SJSA1 (cell line): ENCODE data around the gene TMEM250. TPM values are rescaled to one million over a fixed set of nuclear protein-coding genes. Genes with fewer than 3 reads are reported as not detected.

Source experiments
- DNase-seq, 2 experiments: peaks; one replicate each; pipeline ENCODE4 v3.0.0-alpha.2; 2015 to 2020; ENCODE audit warnings: low spot score in 2 of 2, low read depth in 1 of 2
- H3K27ac ChIP-seq: fragments of 250-450 bp; sonication (Bioruptor Pico); 2 replicates; pipeline ENCODE4 v1.5.1; 2020; ENCODE audit warnings: mild to moderate bottlenecking, moderate library complexity
- H3K27me3 ChIP-seq: fragments of 250-450 bp; sonication (Bioruptor Pico); replicated peaks from 2 replicates; pipeline ENCODE4 v1.5.1; 2020; ENCODE audit warnings: mild to moderate bottlenecking, moderate library complexity
- H3K36me3 ChIP-seq: fragments of 250-450 bp; sonication (Bioruptor Pico); 2 replicates; pipeline ENCODE4 v1.5.1; 2020; ENCODE audit warnings: mild to moderate bottlenecking
- H3K4me1 ChIP-seq: fragments of 250-450 bp; sonication (Bioruptor Pico); replicated peaks from 2 replicates; pipeline ENCODE4 v1.6.1; 2021; ENCODE audit warnings: mild to moderate bottlenecking
- H3K4me3 ChIP-seq: fragments of 250-450 bp; sonication (Bioruptor Pico); 2 replicates; pipeline ENCODE4 v1.5.1; 2020; ENCODE audit warnings: mild to moderate bottlenecking
- H3K9me3 ChIP-seq: fragments of 250-450 bp; sonication (Bioruptor Pico); replicated peaks from 2 replicates; pipeline ENCODE4 v1.5.1; 2020; ENCODE audit warnings: mild to moderate bottlenecking
- total RNA-seq: library from RNA; depleted of rRNA; stranded (reverse); fragments of >200 nt; shearing (Covaris generic); gene quantifications from 2 replicates; pipeline ENCODE4 v1.2.3, GENCODE V29; 2014; rRNA removed

Gene TMEM250
- total RNA-seq, 1 experiment from 2014 or later = 27.8 TPM

GRCh38 chr9:136078498-136079011 lies 40.1 kb downstream of the TMEM250 start:
- Histone ChIP-seq H3K4me1 (no peaks in the 10 kb centered on the region), H3K9me3 (no peaks in the 10 kb centered on the region)

GRCh38 chr9:136078024-136078423 lies 40.7 kb downstream of the TMEM250 start:
- no peaks in the 10 kb centered on the region for H3K4me1 ChIP-seq
- H3K9me3 ChIP-seq = no peaks in the 10 kb centered on the region

More at GRCh38 chr9:136078498-136079011, 40.1 kb downstream of the TMEM250 start:
- H3K4me3 ChIP-seq = no peak overlapping the region
- H3K36me3 ChIP-seq = peaks cover 5% of the 10 kb centered on the region; the same call in 1 of the 2 replicates
- no peak for DNase-seq
- no peaks in the 10 kb centered on the region for H3K27me3 ChIP-seq
- no peak overlapping the region for H3K27ac ChIP-seq

GRCh38 chr9:136077491-136077890 lies 41.2 kb downstream of the TMEM250 start:
- Histone ChIP-seq H3K27ac (no peak overlapping the region), H3K4me3 (no peak overlapping the region), H3K4me1 (no peaks in the 10 kb centered on the region), H3K27me3 (no peaks in the 10 kb centered on the region), H3K36me3 (peaks cover 5% of the 10 kb centered on the region; the same call in 1 of the 2 replicates), H3K9me3 (no peaks in the 10 kb centered on the region)
- DNase-seq = no peak

More at GRCh38 chr9:136078024-136078423, 40.7 kb downstream of the TMEM250 start:
- Histone ChIP-seq H3K4me3 (no peak overlapping the region), H3K36me3 (peaks cover 5% of the 10 kb centered on the region; the same call in 1 of the 2 replicates), H3K27me3 (no peaks in the 10 kb centered on the region), H3K27ac (no peak overlapping the region)
- no peak for DNase-seq

GRCh38 chr9:136075881-136076678 lies 42.6 kb downstream of the TMEM250 start:
- no peak for DNase-seq
- Histone ChIP-seq H3K27ac (no peak overlapping the region), H3K9me3 (no peaks in the 10 kb centered on the region), H3K36me3 (peaks cover 5% of the 10 kb centered on the region; the same call in 1 of the 2 replicates), H3K4me1 (no peaks in the 10 kb centered on the region), H3K4me3 (no peak overlapping the region), H3K27me3 (no peaks in the 10 kb centered on the region)

GRCh38 chr9:136075134-136075841 lies 43.4 kb downstream of the TMEM250 start:
- H3K27ac ChIP-seq = no peak overlapping the region
- no peaks in the 10 kb centered on the region for H3K4me1 ChIP-seq
- no peak for DNase-seq
- no peaks in the 10 kb centered on the region for H3K9me3 ChIP-seq
- peaks cover 5% of the 10 kb centered on the region; the same call in 1 of the 2 replicates for H3K36me3 ChIP-seq
- H3K4me3 ChIP-seq = no peak overlapping the region
- no peaks in the 10 kb centered on the region for H3K27me3 ChIP-seq

- H3K36me3 ChIP-seq = peaks cover 5% of the 10 kb centered on the region; the same call in 1 of the 2 replicates
- no peaks in the 10 kb centered on the region for H3K4me1 ChIP-seq
- DNase-seq = no peak
- H3K4me3 ChIP-seq = no peak overlapping the region
- no peaks in the 10 kb centered on the region for H3K9me3 ChIP-seq
- H3K27ac ChIP-seq = no peak overlapping the region
- no peaks in the 10 kb centered on the region for H3K27me3 ChIP-seq
These were observed 44.0 kb downstream of the TMEM250 start for GRCh38 chr9:136074706-136075105.

Other genes starting within 250 kb of the TMEM250 start
- 16.6 and 17.4 TPM in 2 replicates for gene CAMSAP1, start 211.3 kb downstream of the TMEM250 start, total RNA-seq
- gene UBAC1, start 157.5 kb downstream of the TMEM250 start, total RNA-seq = 51.6 and 59.6 TPM in 2 replicates
- 18.9 and 20.2 TPM in 2 replicates for gene NACC2, start 23.6 kb downstream of the TMEM250 start, total RNA-seq
- not detected in 2 replicates for gene LHX3, start 86.3 kb upstream of the TMEM250 start, total RNA-seq
- gene QSOX2, start 126.9 kb upstream of the TMEM250 start, total RNA-seq = 19.3 and 22.0 TPM in 2 replicates
- gene CCDC187, start 185.2 kb upstream of the TMEM250 start, total RNA-seq = not detected in 2 replicates
- gene GPSM1, start 208.7 kb upstream of the TMEM250 start, total RNA-seq = 63.0 and 90.4 TPM in 2 replicates
- gene DNLZ, start 244.9 kb upstream of the TMEM250 start, total RNA-seq = 43.0 and 79.2 TPM in 2 replicates